Measurements from ENCODE around the gene DDX49. TPM values are rescaled to one million over a fixed set of nuclear protein-coding genes. Genes with fewer than 3 reads are reported as not detected.

DDX49 gene
- total and polyA plus RNA-seq, 2 of the 4 experiments (the other 2 are of a cell fraction): 50.9 to 52.1 TPM

GRCh38 chr19:18940769-18941627, 21.5 kb downstream of the DDX49 start, which contains the start of gene HOMER3:
Gene HOMER3 (minus strand): TSS chr19:18941217. CDS start chr19:18938982, 2,235 bp downstream.
- 1% methylated on average over 24 of the region's 81 CpGs; no CpG with 5 or more reads in 1 of the 2 experiments for WGBS, 2 experiments (ENCODE audit: extremely low coverage in 2 of 2, insufficient read length in 1 of 2)
- Histone ChIP-seq H2BK15ac (ENCODE audit: low read depth, low read length) (peak within 1 kb of the TSS; percentile 44; the same call in 2 of the 3 replicates), H4K91ac (ENCODE audit: insufficient read depth, low read depth, low read length) (peak within 1 kb of the TSS; percentile 85), H3K27me3 (ENCODE audit: control insufficient read depth, insufficient read depth, low read length) (no peaks in the 10 kb centered on the region), H2BK20ac (ENCODE audit: low read depth, low read length) (0 out of 2 replicates have a peak within 1 kb of the TSS, but pooled peaks have one; percentile 26), H3K9me3 (ENCODE audit: control insufficient read depth, insufficient read depth, low read length) (no peaks in the 10 kb centered on the region), H3K4ac (ENCODE audit: low read depth, low read length) (peak within 1 kb of the TSS; percentile 94), H4K5ac (ENCODE audit: low read depth, low read length) (peak within 1 kb of the TSS; percentile 87), H4K20me1 (ENCODE audit: insufficient read depth, low read length) (peaks cover 16% of the 10 kb centered on the region; the same call in 1 of the 2 replicates), H3K56ac (ENCODE audit: extremely low read depth, insufficient read depth, low read length) (peak within 1 kb of the TSS; percentile 90), H3K9me1 (ENCODE audit: insufficient read depth, low read length) (peaks cover 10% of the 10 kb centered on the region), H3K4me1 (ENCODE audit: control insufficient read depth, insufficient read depth, low read length) (peaks cover 6% of the 10 kb centered on the region), H3K36me3 (ENCODE audit: control insufficient read depth, insufficient read depth, low read length) (peaks cover 16% of the 10 kb centered on the region), H3K14ac (replicated peaks; ENCODE audit: low read depth, low read length) (peak within 1 kb of the TSS; percentile 98), H2AK5ac (ENCODE audit: low read depth, low read length) (peak within 1 kb of the TSS; percentile 96), H2AK9ac (replicated peaks; ENCODE audit: low read depth, low read length, poor library complexity) (peak within 1 kb of the TSS; percentile 99), H2BK5ac (ENCODE audit: low read depth, low read length, poor library complexity, severe bottlenecking) (peak within 1 kb of the TSS; percentile 73), H2BK120ac (ENCODE audit: low read depth, low read length) (peak within 1 kb of the TSS; percentile 69), H4K8ac (ENCODE audit: low read depth in 2 of 2, low read length in 2 of 2) (peak within 1 kb of the TSS; percentile 75 to 94), H3K4me2 (ENCODE audit: low read depth, low read length) (peak within 1 kb of the TSS; percentile 91), H2AFZ (replicated peaks; ENCODE audit: low read length, poor library complexity) (peak within 1 kb of the TSS; percentile 92), H3K27ac (ENCODE audit: insufficient read depth, low read length) (peak within 1 kb of the TSS; percentile 74), H3K79me1 (ENCODE audit: low read depth in 1 of 2, low read length in 2 of 2) (peaks cover 11 to 43% of the 10 kb centered on the region in 2 experiments), H3K9ac (ENCODE audit: low read depth, low read length) (peak within 1 kb of the TSS; percentile 92), H3K23ac (ENCODE audit: low read depth, low read length) (peak within 1 kb of the TSS; percentile 98), H3K18ac (ENCODE audit: low read depth, low read length) (peak within 1 kb of the TSS; percentile 76), H3K4me3 (ENCODE audit: insufficient read depth, low read depth, low read length) (peak within 1 kb of the TSS; percentile 73)
- in situ Hi-C loops (cut with MboI; ENCODE audit: low sequenced_read_pairs): no loop called here
- BruUV-seq (replicated peaks): no TSS peak
- intact Hi-C loops (cut with micrococcal nuclease): loop anchor here (1.0 kb wide), 1 partner anchor 45 kb away; no protein-coding TSS in a partner anchor
- dilution Hi-C loops (cut with HindIII; ENCODE audit: low sequenced_read_pairs, unreplicated experiment): no loop called here
- ATAC-seq (ENCODE audit: low read depth): peak; percentile 84
- POLR2A ChIA-PET (ENCODE audit: unreplicated experiment): no interaction called here
- peak; percentile 51; the same call in 1 of the 2 replicates for TF ChIP-seq POLR2A (IDR thresholded peaks at IDR 0.05; ENCODE audit: low read depth, low read length)
- TF ChIP-seq MXI1 (IDR thresholded peaks at IDR 0.05; ENCODE audit: borderline replicate concordance, low read depth, low read length): no peak
- peak; percentile 52; the same call in 1 of the 2 replicates for TF ChIP-seq MAZ (IDR thresholded peaks at IDR 0.05; ENCODE audit: borderline replicate concordance, low read depth, low read length)
- peak; percentile 7; the same call in 1 of the 2 replicates for TF ChIP-seq RAD21 (IDR thresholded peaks at IDR 0.05; ENCODE audit: low read length)
- TF ChIP-seq CTCF (conservative IDR thresholded peaks at IDR 0.05; ENCODE audit: low read depth, low read length): peak; percentile 48
- DNase-seq: peak; percentile 39
- CTCF ChIA-PET: no interaction called here
